K562 (cell line): ENCODE results near the gene LMNA. TPM values are rescaled to one million over a fixed set of nuclear protein-coding genes. Genes with fewer than 3 reads are reported as not detected.
A peak's percentile ranks its signal among the peaks of the same experiment; 100 is the strongest.

Source experiments
- ATAC-seq: fragments of 200-7000 bp; cut with Tn5 transposase; 3 replicates; pipeline ENCODE4 v1.9.1; 2020; ENCODE audit warnings: moderate library complexity
- BruUV-seq: library from RNA; stranded (reverse); fragments of 400-500 nt; replicated peaks from 2 replicates; lab custom pipeline; 2021; lab: Mats Ljungman, UMichigan
- CTCF ChIA-PET: fragments of 300-600 bp; formaldehyde crosslinking; extraction: SDS; loops from one replicate; lab custom pipeline; 2021; ENCODE audit warnings: low intra/inter-chr PET ratio; lab: Yijun Ruan, JAX
- POLR2A ChIA-PET: fragments of 300-600, 350-650 bp; sonication (Branson Sonifier 250); formaldehyde crosslinking; extraction: SDS; loops from one replicate; lab custom pipeline; 2021; ENCODE audit warnings: antibody characterized with exemption, inconsistent platforms; lab: Yijun Ruan, JAX
- DNase-seq, 4 experiments: peaks; one replicate each; pipeline versions ENCODE4 v3.0.0 to v3.0.0-alpha.2; 2011 to 2018; ENCODE audit warnings: low spot score in 3 of 4, mixed read lengths in 3 of 4; ENCODE audit errors: extremely low read depth in 1 of 4
- FAIRE-seq: peaks from 2 replicates; lab custom pipeline; 2011; peaks lifted over from hg19 to GRCh38; lab: Jason Lieb, UNC
- H2AFZ ChIP-seq: 2 replicates; pipeline ENCODE4 v1.6.0; 2011; ENCODE audit warnings: low read depth, low read length, control low read depth, inconsistent platforms
- H3K27ac ChIP-seq: fragments of 200-600 bp; 3 replicates; pipeline ENCODE4 v1.8.0; 2011; ENCODE audit warnings: low read depth, mild to moderate bottlenecking, control low read depth, inconsistent platforms, low read length, moderate library complexity, mixed read lengths; ENCODE audit errors: extremely low read depth
- H3K27me3 ChIP-seq, 2 experiments: fragments of 300-600 bp in 1 of 2; 2 replicates in 1 of 2; 3 replicates in 1 of 2; pipeline versions ENCODE4 v1.6.0 to v1.8.0; 2011; ENCODE audit warnings: inconsistent platforms in 2 of 2, low read length in 2 of 2, mild to moderate bottlenecking in 1 of 2, mixed read lengths in 1 of 2, moderate library complexity in 1 of 2; ENCODE audit not compliant: control insufficient read depth in 2 of 2, insufficient read depth in 2 of 2
- H3K36me3 ChIP-seq: fragments of 300-600 bp; 3 replicates; pipeline ENCODE4 v1.8.0; 2011; ENCODE audit warnings: mild to moderate bottlenecking, low read length, inconsistent platforms; ENCODE audit not compliant: control insufficient read depth, insufficient read depth
- H3K4me1 ChIP-seq, 2 experiments: fragments of 200-600 bp in 1 of 2; replicated peaks in 1 of 2; 2 replicates in 1 of 2; 3 replicates in 1 of 2; pipeline versions ENCODE4 v1.5.1 to v1.8.0; 2011; ENCODE audit warnings: inconsistent platforms in 2 of 2, low read length in 2 of 2, mild to moderate bottlenecking in 1 of 2, mixed read lengths in 1 of 2, moderate library complexity in 1 of 2; ENCODE audit not compliant: control insufficient read depth in 2 of 2, insufficient read depth in 2 of 2
- H3K4me2 ChIP-seq: 2 replicates; pipeline ENCODE4 v1.6.1; 2011; ENCODE audit warnings: low read length, control low read depth, inconsistent platforms, mixed read lengths; ENCODE audit not compliant: insufficient read depth
- H3K4me3 ChIP-seq: fragments of 200-600 bp; sonication (generic), shearing (Covaris generic); 2 replicates; pipeline ENCODE4 v1.5.1; 2016; ENCODE audit warnings: control low read depth, inconsistent platforms
- H3K79me2 ChIP-seq: fragments of 200-600 bp; 3 replicates; pipeline ENCODE4 v1.8.0; 2011; ENCODE audit warnings: low read length, inconsistent platforms; ENCODE audit not compliant: control insufficient read depth, insufficient read depth
- H3K9ac ChIP-seq, 2 experiments: 2 replicates each; pipeline versions ENCODE4 v1.6.0 to v1.6.1; 2011; ENCODE audit warnings: low read depth in 2 of 2, low read length in 2 of 2, control low read depth in 1 of 2, inconsistent platforms in 1 of 2, mild to moderate bottlenecking in 1 of 2, mixed read lengths in 1 of 2; ENCODE audit not compliant: insufficient read depth in 1 of 2
- H3K9me1 ChIP-seq: one replicate; pipeline ENCODE4 v1.6.0; 2011; ENCODE audit warnings: inconsistent platforms, mild to moderate bottlenecking, low read length, moderate library complexity; ENCODE audit not compliant: control insufficient read depth, insufficient read depth
- H3K9me3 ChIP-seq: replicated peaks from 2 replicates; pipeline ENCODE4 v1.5.1; 2011; ENCODE audit warnings: low read depth, low read length, inconsistent platforms; ENCODE audit not compliant: control insufficient read depth, insufficient read depth
- H4K20me1 ChIP-seq: replicated peaks from 2 replicates; pipeline ENCODE4 v1.6.1; 2011; ENCODE audit warnings: low read length, inconsistent platforms, mixed read lengths; ENCODE audit not compliant: control insufficient read depth, insufficient read depth
- ATF3 ChIP-seq, 2 experiments: fragments of 450-650 bp in 1 of 2; sonication (generic) in 1 of 2; formaldehyde crosslinking in 1 of 2; IDR thresholded peaks in 1 of 2; conservative IDR thresholded peaks in 1 of 2; 2 replicates each; pipeline versions ENCODE4 v1.6.1 to v1.8.1; 2016 to 2023; ENCODE audit warnings: mild to moderate bottlenecking in 2 of 2, moderate library complexity in 2 of 2, inconsistent platforms in 1 of 2, missing genetic modification reagents in 1 of 2
- CBFA2T3 ChIP-seq: fragments of 450-650 bp; IDR thresholded peaks from 2 replicates; pipeline ENCODE4 v1.6.1; 2017
- RFX5 ChIP-seq: IDR thresholded peaks from 2 replicates; pipeline ENCODE4 v1.6.1; 2011; ENCODE audit warnings: low read depth, mild to moderate bottlenecking, improper control_type of control experiment, low read length
- TBL1XR1 ChIP-seq, 2 experiments: IDR thresholded peaks; 2 replicates each; pipeline ENCODE4 v1.6.1; 2012; ENCODE audit warnings: improper control_type of control experiment in 2 of 2, low read length in 2 of 2, mild to moderate bottlenecking in 1 of 2
- ZC3H8 ChIP-seq: fragments of 450-650 bp; IDR thresholded peaks from 2 replicates; pipeline ENCODE4 v1.6.1; 2017
- ZFP36 ChIP-seq: fragments of 150-350 bp; IDR thresholded peaks from 2 replicates; pipeline ENCODE4 v1.6.1; 2018; ENCODE audit warnings: low read length, low read depth; ENCODE audit not compliant: partially characterized antibody
- ZNF263 ChIP-seq: sonication (generic); formaldehyde crosslinking; IDR thresholded peaks from 2 replicates; pipeline ENCODE4 v1.8.0; 2022; ENCODE audit warnings: mild to moderate bottlenecking, missing genetic modification reagents, borderline replicate concordance
- WGBS: fragments of 100-300 bp; shearing (Covaris generic); methylation state at CpG from one replicate; pipeline ENCODE4 v1.1.6; 2016; ENCODE audit warnings: low coverage, mixed read lengths; ENCODE audit not compliant: insufficient coverage; ENCODE audit errors: missing lambda C conversion rate; 5-methylcytosine and 5-hydroxymethylcytosine counted together
- in situ Hi-C: fragments of 300-500 bp; cut with MboI; formaldehyde crosslinking; loops from 4 replicates; pipeline ENCODE4 v1.15.0; 2018; ENCODE audit warnings: inconsistent platforms, mixed read lengths
- intact Hi-C: fragments of 100-400 bp; cut with micrococcal nuclease; formaldehyde crosslinking; loops from 2 replicates; pipeline ENCODE4 v1.14.2; 2022
- polyA plus RNA-seq, 8 experiments: library from polyadenylated mRNA; depleted of rRNA in 4 of 8; stranded (reverse) in 5 of 8; unstranded in 3 of 8; fragments of >200 nt; fragmentation: Nextera tagmentation in 2 of 8; fragmentation: Illumina TruSeq in 1 of 8; extraction: Ambion mirVana in 2 of 8; extraction: Trizol in 1 of 8; gene quantifications; 2 replicates each; pipeline versions ENCODE4 v1.2.1 to v1.2.3, GENCODE V29; 2011 to 2014; ENCODE audit warnings: inconsistent platforms in 1 of 8, missing spikeins in 1 of 8
- total RNA-seq, 7 experiments: library from RNA; depleted of rRNA in 6 of 7; stranded (reverse); fragments of >200 nt in 6 of 7; fragmentation: Illumina TruSeq in 2 of 7; extraction: Trizol in 2 of 7; gene quantifications; 2 replicates each; pipeline versions ENCODE4 v1.2.1 to v1.2.3, GENCODE V29; 2011 to 2021; ENCODE audit warnings: low replicate concordance in 1 of 7

The LMNA gene
- total and polyA plus RNA-seq, 9 of the 15 experiments (the other 6 are each of a cell fraction or from before 2014, with no cell fraction given) = 1.00 to 347 (median 88.2) TPM

GRCh38 chr1:156155756-156156510 is 41.4 kb downstream of the LMNA start:
- Histone ChIP-seq H3K9me3 (no peaks in the 10 kb centered on the region), H3K27me3 (no peaks in the 10 kb centered on the region; a peak in 1 of 5 replicates), H3K4me1 (peaks cover 8 to 17% of the 10 kb centered on the region in 2 experiments; a peak in 4 of 5 replicates), H3K9me1 (no peaks in the 10 kb centered on the region), H3K4me3 (no peak overlapping the region), H3K9ac (peak overlapping the region in 1 of 2 experiments; percentile 79; a peak in 1 of 4 replicates), H4K20me1 (no peaks in the 10 kb centered on the region), H3K4me2 (no peak overlapping the region), H3K27ac (no peak overlapping the region), H3K36me3 (no peaks in the 10 kb centered on the region), H3K79me2 (no peaks in the 10 kb centered on the region), H2AFZ (no peak overlapping the region)
- ChIA-PET POLR2A (interaction anchor here (0.6 to 3.1 kb wide), 7 partner anchors 8 to 87 kb away, joined by 3 to 15 read pairs (median 4); partner anchors contain the start of gene PMF1), CTCF (interaction anchor here (0.6 kb wide), 1 partner anchor 39 kb away, joined by 3 read pairs; no protein-coding TSS in a partner anchor)
- BruUV-seq = no TSS peak
- 22% methylated on average over 11 of the region's 12 CpGs for WGBS
- intact Hi-C loops (no loop called here), in situ Hi-C loops (no loop called here)
- no peak for FAIRE-seq
- TF ChIP-seq ZFP36 (peak; percentile 86), TBL1XR1 (IDR thresholded peaks at IDR 0.05; ENCODE audit: low read length in 2 of 2) (no peak), CBFA2T3 (0 out of 2 replicates have a peak, but pooled peaks have one; percentile 14), ZNF263 (0 out of 2 replicates have a peak, but pooled peaks have one; percentile 15), ZC3H8 (no peak), RFX5 (no peak), ATF3 (IDR thresholded peaks at IDR 0.05) (no peak), ATF3 (CRISPR knock-in tag; conservative IDR thresholded peaks at IDR 0.05) (no peak)
- no peak for DNase-seq
- no peak for ATAC-seq
